Activated CD8-positive, alpha-beta memory T cell treated with anti-CD3 and anti-CD28 coated beads, Interleukin-2, amount 50 U/mL, for 48 hours (primary cell): ENCODE measurements around the gene ISCU.

Experiments
- DNase-seq: peaks from one replicate; pipeline ENCODE4 v3.0.0-alpha.2; 2020

Gene ISCU

GRCh38 chr12:108591267-108591980, 29.0 kb downstream of the ISCU start:
- no peak for DNase-seq

- no peak for DNase-seq
Measured at GRCh38 chr12:108592033-108592909, 29.9 kb downstream of the ISCU start.

- DNase-seq = no peak
Measured at GRCh38 chr12:108594323-108594903, 32.0 kb downstream of the ISCU start.

GRCh38 chr12:108594960-108595710, 32.7 kb downstream of the ISCU start:
- no peak for DNase-seq

- DNase-seq = no peak
Measured at GRCh38 chr12:108595711-108596647, 33.6 kb downstream of the ISCU start.

- DNase-seq = no peak
Measured at GRCh38 chr12:108596854-108597558, 34.6 kb downstream of the ISCU start.

- DNase-seq = no peak
Measured at GRCh38 chr12:108597559-108598471, 35.4 kb downstream of the ISCU start, which contains the start of gene TMEM119. TSS of gene TMEM119 (minus strand) at chr12:108598084. CDS start at chr12:108592383, 5,701 bp downstream.

GRCh38 chr12:108598553-108599250, 36.3 kb downstream of the ISCU start:
- no peak for DNase-seq

GRCh38 chr12:108599541-108599940, 37.1 kb downstream of the ISCU start:
- DNase-seq = no peak

- DNase-seq = no peak
Measured at GRCh38 chr12:108599948-108600701, 37.7 kb downstream of the ISCU start.

- no peak for DNase-seq
Measured at GRCh38 chr12:108600702-108601007, 38.3 kb downstream of the ISCU start.

- DNase-seq = no peak
Measured at GRCh38 chr12:108602209-108602705, 39.9 kb downstream of the ISCU start.

- no peak for DNase-seq
Measured at GRCh38 chr12:108602976-108603704, 40.7 kb downstream of the ISCU start.

GRCh38 chr12:108603743-108604142, 41.3 kb downstream of the ISCU start:
- DNase-seq = no peak

GRCh38 chr12:108604208-108604941, 42.0 kb downstream of the ISCU start:
- DNase-seq = no peak

GRCh38 chr12:108605000-108605689, 42.7 kb downstream of the ISCU start:
- no peak for DNase-seq
